GM12875 (cell line): ENCODE results near the gene MRE11.
"Not testable (repeated sequence)": the region's sequence is repeated elsewhere in the genome, so short reads cannot be mapped to it uniquely, and the experiment has no call there.

ENCODE experiments used
- H3K4me3 ChIP-seq: one replicate; pipeline ENCODE4 v1.5.1; 2011; ENCODE audit warnings: low read depth, low read length, control low read depth
- TF ChIP-seq, protein P1 (sequence below): IDR thresholded peaks from 2 replicates; pipeline ENCODE4 v1.5.1; 2011; ENCODE audit warnings: low read depth, mild to moderate bottlenecking, control low read depth, inconsistent platforms, low read length, moderate library complexity, borderline replicate concordance; ENCODE audit not compliant: insufficient read depth

Gene MRE11

DNA sequence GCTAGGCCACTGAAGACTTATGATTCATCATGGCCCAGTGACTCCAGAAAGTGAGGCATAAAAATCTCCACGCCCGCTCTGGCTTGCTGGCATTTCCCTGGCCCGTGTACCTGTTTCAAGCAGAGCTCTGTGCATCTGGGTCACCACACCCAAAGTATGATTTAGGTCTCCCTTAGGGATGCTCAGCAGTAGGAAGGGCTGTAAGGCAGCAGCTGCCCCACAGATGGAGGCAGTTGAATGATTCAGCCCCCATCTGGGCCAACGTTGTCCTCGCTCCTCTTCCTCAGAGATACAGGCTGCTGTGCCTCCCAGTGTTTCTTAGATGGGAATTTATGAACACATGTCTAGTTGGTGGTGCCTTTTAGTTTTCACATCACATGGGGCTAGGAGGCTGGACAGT, 114.0 kb downstream of the MRE11 start:
- TF ChIP-seq, protein P1, sequence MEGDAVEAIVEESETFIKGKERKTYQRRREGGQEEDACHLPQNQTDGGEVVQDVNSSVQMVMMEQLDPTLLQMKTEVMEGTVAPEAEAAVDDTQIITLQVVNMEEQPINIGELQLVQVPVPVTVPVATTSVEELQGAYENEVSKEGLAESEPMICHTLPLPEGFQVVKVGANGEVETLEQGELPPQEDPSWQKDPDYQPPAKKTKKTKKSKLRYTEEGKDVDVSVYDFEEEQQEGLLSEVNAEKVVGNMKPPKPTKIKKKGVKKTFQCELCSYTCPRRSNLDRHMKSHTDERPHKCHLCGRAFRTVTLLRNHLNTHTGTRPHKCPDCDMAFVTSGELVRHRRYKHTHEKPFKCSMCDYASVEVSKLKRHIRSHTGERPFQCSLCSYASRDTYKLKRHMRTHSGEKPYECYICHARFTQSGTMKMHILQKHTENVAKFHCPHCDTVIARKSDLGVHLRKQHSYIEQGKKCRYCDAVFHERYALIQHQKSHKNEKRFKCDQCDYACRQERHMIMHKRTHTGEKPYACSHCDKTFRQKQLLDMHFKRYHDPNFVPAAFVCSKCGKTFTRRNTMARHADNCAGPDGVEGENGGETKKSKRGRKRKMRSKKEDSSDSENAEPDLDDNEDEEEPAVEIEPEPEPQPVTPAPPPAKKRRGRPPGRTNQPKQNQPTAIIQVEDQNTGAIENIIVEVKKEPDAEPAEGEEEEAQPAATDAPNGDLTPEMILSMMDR: no peak
- H3K4me3 ChIP-seq: no peak overlapping the region

DNA sequence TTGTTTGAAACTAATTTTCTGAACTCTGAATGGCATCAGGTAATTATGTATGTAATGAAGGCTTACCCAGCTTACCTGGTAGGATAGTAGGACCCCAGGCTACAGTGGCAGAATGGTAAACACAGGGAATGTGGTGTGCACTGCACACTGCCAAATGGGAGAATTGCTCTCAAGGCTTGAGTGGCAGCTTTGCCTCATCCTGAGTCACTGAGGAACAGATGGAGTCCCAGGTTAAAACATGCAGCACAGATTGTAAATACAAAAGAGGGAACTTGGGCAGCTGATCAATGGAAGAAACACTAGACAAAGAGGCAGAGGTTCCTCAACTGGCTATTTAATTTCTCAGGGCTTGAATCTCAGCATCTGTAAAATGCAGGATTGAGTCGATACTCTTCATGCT, 116.8 kb downstream of the MRE11 start:
- no peak overlapping the region for H3K4me3 ChIP-seq
- TF ChIP-seq, protein P1: no peak

DNA sequence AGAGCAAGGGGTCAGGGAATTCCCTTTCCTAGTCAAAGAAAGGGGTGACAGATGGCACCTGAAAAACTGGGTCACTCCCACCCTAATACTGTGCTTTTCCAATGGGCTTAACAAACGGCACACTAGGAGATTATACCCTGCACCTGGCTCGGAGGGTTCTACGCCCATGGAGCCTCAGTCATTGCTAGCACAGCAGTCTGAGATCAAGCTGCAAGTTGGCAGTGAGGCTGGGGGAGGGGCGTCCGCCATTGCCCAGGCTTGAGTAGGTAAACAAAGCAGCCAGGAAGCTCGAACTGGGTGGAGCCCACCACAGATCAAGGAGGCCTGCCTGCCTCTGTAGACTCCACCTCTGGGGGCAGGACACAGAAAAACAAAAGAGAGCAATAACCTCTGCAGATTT, 123.1 kb downstream of the MRE11 start:
- H3K4me3 ChIP-seq: not testable (repeated sequence)
